ENCODE results near the gene SMIM23. TPM values are rescaled to one million over a fixed set of nuclear protein-coding genes. Genes with fewer than 3 reads are reported as not detected.

Gene SMIM23
- total and polyA plus RNA-seq, 2 experiments from 2014 or later = not detected

GRCh38 chr5:171798418-171798817 lies 12.8 kb downstream of the SMIM23 start:
- Mint-ChIP-seq H3K27ac (no peak overlapping the region), H3K4me3 (no peak overlapping the region), H3K9me3 (no peaks in the 10 kb centered on the region), H3K4me1 (peaks cover 4% of the 10 kb centered on the region; the same call in 1 of the 3 replicates), H3K27me3 (ENCODE audit: insufficient read depth, low read depth, poor library complexity) (peaks cover 2% of the 10 kb centered on the region), H3K36me3 (ENCODE audit: low read depth) (no peaks in the 10 kb centered on the region)
- Histone ChIP-seq H3K4me3 (no peak overlapping the region), H3K79me2 (replicated peaks; ENCODE audit: insufficient read depth) (no peaks in the 10 kb centered on the region), H3K27ac (ENCODE audit: low read depth) (no peak overlapping the region), H3K9me2 (ENCODE audit: insufficient read depth) (no peaks in the 10 kb centered on the region), H3K4me1 (ENCODE audit: insufficient read depth) (no peaks in the 10 kb centered on the region), H3K4me2 (no peak overlapping the region), H3F3A (replicated peaks; ENCODE audit: low read depth) (no peaks in the 10 kb centered on the region), H4K20me1 (replicated peaks; ENCODE audit: insufficient read depth) (no peaks in the 10 kb centered on the region), H3K27me3 (ENCODE audit: insufficient read depth) (no peaks in the 10 kb centered on the region), H3K36me3 (ENCODE audit: insufficient read depth) (no peaks in the 10 kb centered on the region), H2AFZ (no peak overlapping the region)
- ATAC-seq (no peak), DNase-seq (ENCODE audit: low spot score) (no peak)
- TF ChIP-seq ETS1 (IDR thresholded peaks at IDR 0.05) = no peak
- TF ChIP-seq EZH2phosphoT487 (IDR thresholded peaks at IDR 0.05; ENCODE audit: unreplicated experiment) = no peak
- TF ChIP-seq CREB1 (CRISPR knock-in tag; IDR thresholded peaks at IDR 0.05; ENCODE audit: low read depth) = no peak
- no peak for TF ChIP-seq CTCF (conservative IDR thresholded peaks at IDR 0.05; ENCODE audit: low read depth in 2 of 2)
- no peak for TF ChIP-seq STAT1 (IDR thresholded peaks at IDR 0.05; ENCODE audit: unreplicated experiment)
- TF ChIP-seq ZNF462 (CRISPR knock-in tag; IDR thresholded peaks at IDR 0.05) = no peak
- TF ChIP-seq NANOG (IDR thresholded peaks at IDR 0.05; ENCODE audit: borderline replicate concordance) = no peak
- no peak for TF ChIP-seq ZNF331 (CRISPR knock-in tag; IDR thresholded peaks at IDR 0.05; ENCODE audit: low read depth)
- no peak for TF ChIP-seq EZH2 (IDR thresholded peaks at IDR 0.05; ENCODE audit: low read depth, unreplicated experiment)
- no peak for TF ChIP-seq JUNB (IDR thresholded peaks at IDR 0.05; ENCODE audit: unreplicated experiment)
- TF ChIP-seq POLR2AphosphoS5 (IDR thresholded peaks at IDR 0.05; ENCODE audit: low read depth) = no peak
- TF ChIP-seq REST (IDR thresholded peaks at IDR 0.05; ENCODE audit: unreplicated experiment) = no peak
- no peak for TF ChIP-seq ZNF114 (CRISPR knock-in tag; IDR thresholded peaks at IDR 0.05)
